K562 (cell line): ENCODE data around the gene PSMD2. TPM values are rescaled to one million over a fixed set of nuclear protein-coding genes. Genes with fewer than 3 reads are reported as not detected.

Experiments used
- CXXC5 ChIP-seq: fragments of 250-450 bp; sonication (Bioruptor Pico); IDR thresholded peaks from 2 replicates; pipeline ENCODE4 v1.8.0; 2022; ENCODE audit warnings: inconsistent platforms, mild to moderate bottlenecking, moderate library complexity
- HSF4 ChIP-seq: fragments of 250-450 bp; sonication (Bioruptor Pico); IDR thresholded peaks from 2 replicates; pipeline ENCODE4 v2.1.2; 2022; ENCODE audit warnings: mild to moderate bottlenecking, moderate library complexity, borderline replicate concordance
- KHSRP ChIP-seq: fragments of 450-650 bp; IDR thresholded peaks from 2 replicates; pipeline ENCODE4 v1.6.1; 2017
- MAZ ChIP-seq, 2 experiments: fragments of 450-650 bp in 1 of 2; sonication (generic) in 1 of 2; formaldehyde crosslinking; IDR thresholded peaks in 1 of 2; conservative IDR thresholded peaks in 1 of 2; 2 replicates each; pipeline versions ENCODE4 v1.4.0 to v1.5.0; 2020; ENCODE audit warnings: mild to moderate bottlenecking in 1 of 2, missing genetic modification reagents in 1 of 2
- MTA1 ChIP-seq: fragments of 450-650 bp; IDR thresholded peaks from 2 replicates; pipeline ENCODE4 v1.6.1; 2017; ENCODE audit warnings: borderline replicate concordance
- NCOA1 ChIP-seq: fragments of 450-650 bp; IDR thresholded peaks from 2 replicates; pipeline ENCODE4 v1.6.1; 2016; ENCODE audit warnings: low read depth
- PHF8 ChIP-seq: fragments of 200-600 bp; sonication (generic); IDR thresholded peaks from 2 replicates; pipeline ENCODE4 v1.6.1; 2012; ENCODE audit warnings: mixed run types, mild to moderate bottlenecking, inconsistent platforms, low read length, moderate library complexity, borderline replicate concordance
- POLR2A ChIP-seq: fragments of 450-650 bp; conservative IDR thresholded peaks from 2 replicates; pipeline ENCODE4 v1.6.1; 2016
- POLR2AphosphoS2 ChIP-seq: IDR thresholded peaks from 2 replicates; pipeline ENCODE4 v1.6.1; 2012; ENCODE audit warnings: low read length, improper control_type of control experiment
- RB1 ChIP-seq: fragments of 450-650 bp; IDR thresholded peaks from 2 replicates; pipeline ENCODE4 v1.6.1; 2017; ENCODE audit warnings: low read depth, mild to moderate bottlenecking
- RBM22 ChIP-seq: fragments of 200-400 bp; formaldehyde crosslinking; IDR thresholded peaks from 2 replicates; pipeline ENCODE4 v1.6.1; 2018; ENCODE audit warnings: low read length, low read depth; ENCODE audit not compliant: poor library complexity, severe bottlenecking
- RFX1 ChIP-seq: fragments of 450-650 bp; IDR thresholded peaks from 2 replicates; pipeline ENCODE4 v1.6.1; 2016; ENCODE audit warnings: mild to moderate bottlenecking, moderate library complexity
- SETDB1 ChIP-seq: IDR thresholded peaks from one replicate; pipeline ENCODE4 v1.6.1; 2012; ENCODE audit warnings: low read length, control low read depth, inconsistent platforms
- SPI1 ChIP-seq: IDR thresholded peaks from 2 replicates; pipeline ENCODE4 v1.6.1; 2011; ENCODE audit warnings: low read depth, low read length, control low read depth, borderline replicate concordance
- TEAD2 ChIP-seq: fragments of 450-650 bp; IDR thresholded peaks from 2 replicates; pipeline ENCODE4 v1.6.1; 2016; ENCODE audit warnings: missing genetic modification characterization, control low read depth, missing compliant biosample characterization
- ZNF165 ChIP-seq: fragments of 250-450 bp; sonication (Bioruptor Pico); IDR thresholded peaks from 2 replicates; pipeline ENCODE4 v1.4.0; 2020; ENCODE audit warnings: borderline replicate concordance
- ZNF217 ChIP-seq: sonication (generic); formaldehyde crosslinking; IDR thresholded peaks from 2 replicates; pipeline ENCODE4 v1.8.0; 2022; ENCODE audit warnings: mild to moderate bottlenecking, missing genetic modification reagents
- ZNF316 ChIP-seq: fragments of 450-650 bp; IDR thresholded peaks from 2 replicates; pipeline ENCODE4 v1.6.1; 2016
- ZNF354B ChIP-seq: fragments of 250-450 bp; sonication (Bioruptor Pico); IDR thresholded peaks from 2 replicates; pipeline ENCODE4 v1.4.0; 2020
- polyA plus RNA-seq, 8 experiments: library from polyadenylated mRNA; depleted of rRNA in 4 of 8; stranded (reverse) in 5 of 8; unstranded in 3 of 8; fragments of >200 nt; fragmentation: Nextera tagmentation in 2 of 8; fragmentation: Illumina TruSeq in 1 of 8; extraction: Ambion mirVana in 2 of 8; extraction: Trizol in 1 of 8; gene quantifications; 2 replicates each; pipeline versions ENCODE4 v1.2.1 to v1.2.3, GENCODE V29; 2011 to 2014; ENCODE audit warnings: inconsistent platforms in 1 of 8, missing spikeins in 1 of 8
- total RNA-seq, 7 experiments: library from RNA; depleted of rRNA in 6 of 7; stranded (reverse); fragments of >200 nt in 6 of 7; fragmentation: Illumina TruSeq in 2 of 7; extraction: Trizol in 2 of 7; gene quantifications; 2 replicates each; pipeline versions ENCODE4 v1.2.1 to v1.2.3, GENCODE V29; 2011 to 2021; ENCODE audit warnings: low replicate concordance in 1 of 7
- TF ChIP-seq, protein P1 (sequence below): fragments of 450-650 bp; IDR thresholded peaks from 2 replicates; pipeline ENCODE4 v1.6.1; 2014; ENCODE audit warnings: low read depth, mild to moderate bottlenecking, moderate library complexity, borderline replicate concordance
- TF ChIP-seq, protein P2 (sequence below): sonication (generic); formaldehyde crosslinking; IDR thresholded peaks from 2 replicates; pipeline ENCODE4 v1.8.0; 2022; ENCODE audit warnings: missing genetic modification reagents, mild to moderate bottlenecking, borderline replicate concordance
- TF ChIP-seq, protein P3 (sequence below): fragments of 250-450 bp; sonication (Bioruptor Pico); IDR thresholded peaks from 2 replicates; pipeline ENCODE4 v1.5.1; 2021; ENCODE audit warnings: mild to moderate bottlenecking
- TF ChIP-seq, protein P4 (sequence below), 3 experiments: fragments of 200-800 bp in 1 of 3; sonication (Bioruptor generic) in 1 of 3; sonication (generic) in 1 of 3; formaldehyde crosslinking in 1 of 3; IDR thresholded peaks; 2 replicates each; pipeline versions ENCODE4 v1.6.1 to v1.8.0; 2016 to 2022; ENCODE audit warnings: mild to moderate bottlenecking in 2 of 3, missing compliant biosample characterization in 2 of 3, missing genetic modification characterization in 2 of 3, missing genetic modification reagents in 1 of 3

PSMD2 gene
- total and polyA plus RNA-seq, 9 of the 15 experiments (the other 6 are each of a cell fraction or from before 2014, with no cell fraction given): 152 to 484 (median 295) TPM

DNA sequence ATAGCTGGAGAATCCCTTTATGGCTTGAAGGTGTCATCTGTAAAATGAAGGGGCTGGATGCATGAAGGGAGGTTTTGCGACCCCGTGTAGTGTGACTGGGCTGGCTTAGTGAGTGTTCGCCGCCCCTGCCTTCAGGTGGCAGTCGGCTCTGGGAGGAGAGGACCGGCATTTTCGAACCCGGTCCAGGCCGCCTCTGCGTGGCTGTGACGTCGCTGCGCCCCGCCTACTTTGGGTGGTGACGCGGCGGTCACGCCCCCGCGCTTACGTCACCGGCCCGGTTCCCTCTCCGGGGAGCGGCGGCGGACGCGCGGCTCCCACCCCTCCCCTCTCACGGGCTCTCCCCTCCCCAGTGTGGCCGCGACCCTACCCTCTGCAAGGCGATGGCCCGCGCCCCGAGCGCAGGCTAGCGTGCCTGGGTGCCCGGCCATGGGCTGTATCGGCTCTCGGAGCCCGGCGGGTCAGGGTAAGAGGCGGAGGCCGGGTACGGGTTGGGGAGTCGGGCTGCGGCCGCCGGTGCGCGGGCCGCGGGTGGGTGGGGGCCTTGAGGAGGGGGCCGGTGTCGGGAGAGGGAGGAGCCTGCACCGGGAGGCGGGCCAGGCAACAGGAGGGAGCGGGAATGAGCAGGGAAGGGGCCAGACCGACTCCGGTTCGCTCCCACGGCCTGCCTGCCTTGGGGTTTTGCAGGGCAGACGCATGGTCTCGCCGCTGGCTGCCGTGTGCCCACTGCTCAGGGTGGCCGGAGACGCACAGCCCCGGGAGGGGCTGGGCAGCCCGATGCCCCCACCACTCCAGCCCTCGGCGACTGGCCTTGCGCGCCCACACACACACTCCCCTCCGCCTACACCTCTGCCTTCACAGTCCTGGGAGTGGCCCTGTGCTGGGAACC is 36.9 kb downstream of the PSMD2 start (continued):
- TF ChIP-seq, protein P1, sequence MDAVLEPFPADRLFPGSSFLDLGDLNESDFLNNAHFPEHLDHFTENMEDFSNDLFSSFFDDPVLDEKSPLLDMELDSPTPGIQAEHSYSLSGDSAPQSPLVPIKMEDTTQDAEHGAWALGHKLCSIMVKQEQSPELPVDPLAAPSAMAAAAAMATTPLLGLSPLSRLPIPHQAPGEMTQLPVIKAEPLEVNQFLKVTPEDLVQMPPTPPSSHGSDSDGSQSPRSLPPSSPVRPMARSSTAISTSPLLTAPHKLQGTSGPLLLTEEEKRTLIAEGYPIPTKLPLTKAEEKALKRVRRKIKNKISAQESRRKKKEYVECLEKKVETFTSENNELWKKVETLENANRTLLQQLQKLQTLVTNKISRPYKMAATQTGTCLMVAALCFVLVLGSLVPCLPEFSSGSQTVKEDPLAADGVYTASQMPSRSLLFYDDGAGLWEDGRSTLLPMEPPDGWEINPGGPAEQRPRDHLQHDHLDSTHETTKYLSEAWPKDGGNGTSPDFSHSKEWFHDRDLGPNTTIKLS: peak; percentile 57; the same call in 1 of the 2 replicates
- TF ChIP-seq MTA1: no peak
- peak; percentile 84; the same call in 1 of the 2 replicates for TF ChIP-seq NCOA1
- peak; percentile 65 for TF ChIP-seq RB1
- no peak for TF ChIP-seq RFX1
- TF ChIP-seq, protein P2, sequence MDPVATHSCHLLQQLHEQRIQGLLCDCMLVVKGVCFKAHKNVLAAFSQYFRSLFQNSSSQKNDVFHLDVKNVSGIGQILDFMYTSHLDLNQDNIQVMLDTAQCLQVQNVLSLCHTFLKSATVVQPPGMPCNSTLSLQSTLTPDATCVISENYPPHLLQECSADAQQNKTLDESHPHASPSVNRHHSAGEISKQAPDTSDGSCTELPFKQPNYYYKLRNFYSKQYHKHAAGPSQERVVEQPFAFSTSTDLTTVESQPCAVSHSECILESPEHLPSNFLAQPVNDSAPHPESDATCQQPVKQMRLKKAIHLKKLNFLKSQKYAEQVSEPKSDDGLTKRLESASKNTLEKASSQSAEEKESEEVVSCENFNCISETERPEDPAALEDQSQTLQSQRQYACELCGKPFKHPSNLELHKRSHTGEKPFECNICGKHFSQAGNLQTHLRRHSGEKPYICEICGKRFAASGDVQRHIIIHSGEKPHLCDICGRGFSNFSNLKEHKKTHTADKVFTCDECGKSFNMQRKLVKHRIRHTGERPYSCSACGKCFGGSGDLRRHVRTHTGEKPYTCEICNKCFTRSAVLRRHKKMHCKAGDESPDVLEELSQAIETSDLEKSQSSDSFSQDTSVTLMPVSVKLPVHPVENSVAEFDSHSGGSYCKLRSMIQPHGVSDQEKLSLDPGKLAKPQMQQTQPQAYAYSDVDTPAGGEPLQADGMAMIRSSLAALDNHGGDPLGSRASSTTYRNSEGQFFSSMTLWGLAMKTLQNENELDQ (CRISPR knock-in tag): no peak
- peak; percentile 32; the same call in 1 of the 2 replicates for TF ChIP-seq ZNF316
- TF ChIP-seq MAZ (CRISPR knock-in tag; conservative IDR thresholded peaks at IDR 0.05 in 1 of 2, IDR thresholded peaks at IDR 0.05 in 1 of 2): peak; percentile 80 to 85
- peak; percentile 97 for TF ChIP-seq POLR2AphosphoS2
- TF ChIP-seq, protein P3, sequence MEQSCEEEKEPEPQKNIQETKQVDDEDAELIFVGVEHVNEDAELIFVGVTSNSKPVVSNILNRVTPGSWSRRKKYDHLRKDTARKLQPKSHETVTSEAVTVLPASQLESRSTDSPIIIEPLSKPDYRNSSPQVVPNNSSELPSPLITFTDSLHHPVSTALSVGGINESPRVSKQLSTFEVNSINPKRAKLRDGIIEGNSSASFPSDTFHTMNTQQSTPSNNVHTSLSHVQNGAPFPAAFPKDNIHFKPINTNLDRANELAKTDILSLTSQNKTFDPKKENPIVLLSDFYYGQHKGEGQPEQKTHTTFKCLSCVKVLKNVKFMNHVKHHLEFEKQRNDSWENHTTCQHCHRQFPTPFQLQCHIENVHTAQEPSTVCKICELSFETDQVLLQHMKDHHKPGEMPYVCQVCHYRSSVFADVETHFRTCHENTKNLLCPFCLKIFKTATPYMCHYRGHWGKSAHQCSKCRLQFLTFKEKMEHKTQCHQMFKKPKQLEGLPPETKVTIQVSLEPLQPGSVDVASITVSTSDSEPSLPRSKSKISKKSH (CRISPR knock-in tag): no peak
- peak; percentile 87 for TF ChIP-seq KHSRP
- TF ChIP-seq TEAD2 (tag): no peak
- no peak for TF ChIP-seq ZNF354B
- peak; percentile 85; the same call in 1 of the 2 replicates for TF ChIP-seq POLR2A
- peak; percentile 79 for TF ChIP-seq CXXC5 (CRISPR knock-in tag)
- TF ChIP-seq ZNF165 (CRISPR knock-in tag): no peak
- TF ChIP-seq, protein P4, sequence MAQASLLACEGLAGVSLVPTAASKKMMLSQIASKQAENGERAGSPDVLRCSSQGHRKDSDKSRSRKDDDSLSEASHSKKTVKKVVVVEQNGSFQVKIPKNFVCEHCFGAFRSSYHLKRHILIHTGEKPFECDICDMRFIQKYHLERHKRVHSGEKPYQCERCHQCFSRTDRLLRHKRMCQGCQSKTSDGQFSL (CRISPR knock-in tag; IDR thresholded peaks at IDR 0.05): 0 out of 2 replicates have a peak, but pooled peaks have one; percentile 9
- TF ChIP-seq, protein P4 (tag; IDR thresholded peaks at IDR 0.05): no peak
- peak; percentile 99 for TF ChIP-seq RBM22
- no peak for TF ChIP-seq SPI1
- TF ChIP-seq ZNF217: no peak
- TF ChIP-seq PHF8: peak; percentile 76; the same call in 1 of the 2 replicates
- no peak for TF ChIP-seq SETDB1
- TF ChIP-seq HSF4 (CRISPR knock-in tag): no peak
